ENCODE measurements around the gene ZNF398. TPM values are rescaled to one million over a fixed set of nuclear protein-coding genes. Genes with fewer than 3 reads are reported as not detected.

The ZNF398 gene
- total RNA-seq, 1 experiment from 2014 or later = 9.1 TPM

GRCh38 chr7:149209518-149210269, 62.4 kb downstream of the ZNF398 start:
- H3K27me3 ChIP-seq (ENCODE audit: low read length) = no peaks in the 10 kb centered on the region
- POLR2A ChIA-PET (ENCODE audit: unreplicated experiment) = no interaction called here
- H3K36me3 ChIP-seq (ENCODE audit: low read depth, low read length) = peaks cover 71% of the 10 kb centered on the region
- no peak for TF ChIP-seq EZH2 (IDR thresholded peaks at IDR 0.05; ENCODE audit: low read length, unreplicated experiment)
- peak; percentile 87 for TF ChIP-seq CTCF (conservative IDR thresholded peaks at IDR 0.05; ENCODE audit: low read depth, low read length)
- no TSS peak for BruUV-seq (replicated peaks)
- peaks cover 14% of the 10 kb centered on the region for H3K79me2 ChIP-seq (ENCODE audit: low read length)
- CTCF ChIA-PET = no interaction called here
- no peak overlapping the region for H2AFZ ChIP-seq (ENCODE audit: low read length)
- H3K9me3 ChIP-seq (ENCODE audit: low read length) = no peaks in the 10 kb centered on the region
- no peaks in the 10 kb centered on the region for H4K20me1 ChIP-seq (ENCODE audit: low read length)
- no peaks in the 10 kb centered on the region for H3K9me2 ChIP-seq (replicated peaks; ENCODE audit: low read length)
- peaks cover 18% of the 10 kb centered on the region for H3K4me1 ChIP-seq (ENCODE audit: insufficient read depth, low read length)
- H3F3A ChIP-seq (ENCODE audit: low read length, unreplicated experiment) = no peaks in the 10 kb centered on the region
- DNase-seq (peak; percentile 77), ATAC-seq (peak; percentile 89)
- H3K4me2 ChIP-seq (ENCODE audit: low read length) = no peak overlapping the region
- H3K4me3 ChIP-seq (ENCODE audit: low read length) = no peak overlapping the region
- intact Hi-C loops (cut with micrococcal nuclease) = no loop called here
- H3K9ac ChIP-seq (ENCODE audit: low read length) = no peak overlapping the region
- no peak overlapping the region for H3K27ac ChIP-seq (ENCODE audit: low read length)

- ChIA-PET POLR2A (ENCODE audit: unreplicated experiment) (no interaction called here), CTCF (no interaction called here)
- Histone ChIP-seq H2AFZ (ENCODE audit: low read length) (no peak overlapping the region), H3K79me2 (ENCODE audit: low read length) (peaks cover 10% of the 10 kb centered on the region), H3K4me2 (ENCODE audit: low read length) (no peak overlapping the region), H3K36me3 (ENCODE audit: low read depth, low read length) (peaks cover 71% of the 10 kb centered on the region), H3K27me3 (ENCODE audit: low read length) (no peaks in the 10 kb centered on the region), H3F3A (ENCODE audit: low read length, unreplicated experiment) (no peaks in the 10 kb centered on the region), H3K9ac (ENCODE audit: low read length) (no peak overlapping the region), H3K4me1 (ENCODE audit: insufficient read depth, low read length) (peaks cover 15% of the 10 kb centered on the region), H3K4me3 (ENCODE audit: low read length) (no peak overlapping the region), H3K27ac (ENCODE audit: low read length) (no peak overlapping the region), H3K9me2 (replicated peaks; ENCODE audit: low read length) (no peaks in the 10 kb centered on the region), H3K9me3 (ENCODE audit: low read length) (no peaks in the 10 kb centered on the region), H4K20me1 (ENCODE audit: low read length) (no peaks in the 10 kb centered on the region)
- no peak for DNase-seq
- no TSS peak for BruUV-seq (replicated peaks)
- no peak for ATAC-seq
- no peak for TF ChIP-seq EZH2 (IDR thresholded peaks at IDR 0.05; ENCODE audit: low read length, unreplicated experiment)
- no peak for TF ChIP-seq CTCF (conservative IDR thresholded peaks at IDR 0.05; ENCODE audit: low read depth, low read length)
- no peak for TF ChIP-seq EZH2phosphoT487 (IDR thresholded peaks at IDR 0.05; ENCODE audit: borderline replicate concordance, low read length)
- intact Hi-C loops (cut with micrococcal nuclease) = no loop called here
Measured at GRCh38 chr7:149210551-149210950, 63.3 kb downstream of the ZNF398 start.

GRCh38 chr7:149214020-149214720, 66.9 kb downstream of the ZNF398 start:
- H3K27ac ChIP-seq (ENCODE audit: low read length) = no peak overlapping the region
- no peak overlapping the region for H3K9ac ChIP-seq (ENCODE audit: low read length)
- H3K4me3 ChIP-seq (ENCODE audit: low read length) = no peak overlapping the region
- ChIA-PET POLR2A (ENCODE audit: unreplicated experiment) (no interaction called here), CTCF (no interaction called here)
- H3K36me3 ChIP-seq (ENCODE audit: low read depth, low read length) = peaks cover 60% of the 10 kb centered on the region
- BruUV-seq (replicated peaks) = no TSS peak
- no peaks in the 10 kb centered on the region for H4K20me1 ChIP-seq (ENCODE audit: low read length)
- no peak overlapping the region for H2AFZ ChIP-seq (ENCODE audit: low read length)
- ATAC-seq (no peak), DNase-seq (no peak)
- TF ChIP-seq CTCF (conservative IDR thresholded peaks at IDR 0.05; ENCODE audit: low read depth, low read length) (no peak), EZH2 (IDR thresholded peaks at IDR 0.05; ENCODE audit: low read length, unreplicated experiment) (no peak), EZH2phosphoT487 (IDR thresholded peaks at IDR 0.05; ENCODE audit: borderline replicate concordance, low read length) (no peak)
- H3F3A ChIP-seq (ENCODE audit: low read length, unreplicated experiment) = no peaks in the 10 kb centered on the region
- H3K4me2 ChIP-seq (ENCODE audit: low read length) = no peak overlapping the region
- H3K4me1 ChIP-seq (ENCODE audit: insufficient read depth, low read length) = peaks cover 3% of the 10 kb centered on the region; the same call in 1 of the 2 replicates
- H3K9me3 ChIP-seq (ENCODE audit: low read length) = no peaks in the 10 kb centered on the region
- intact Hi-C loops (cut with micrococcal nuclease) = no loop called here
- no peaks in the 10 kb centered on the region for H3K27me3 ChIP-seq (ENCODE audit: low read length)
- no peaks in the 10 kb centered on the region for H3K9me2 ChIP-seq (replicated peaks; ENCODE audit: low read length)
- H3K79me2 ChIP-seq (ENCODE audit: low read length) = no peaks in the 10 kb centered on the region
